ENCODE measurements around the gene TNNI3.
"Not testable (repeated sequence)": the region's sequence is repeated elsewhere in the genome, so short reads cannot be mapped to it uniquely, and the experiment has no call there.

The TNNI3 gene

GRCh38 chr19:55157064-55157908, at the start of gene TNNI3:
TSS of gene TNNI3 (minus strand) at chr19:55157732. CDS start at chr19:55157589, 143 bp downstream.
- H3K4me3 ChIP-seq (ENCODE audit: low read length): no peak within 1 kb of the TSS
- no peak for TF ChIP-seq CTCF (IDR thresholded peaks at IDR 0.05; ENCODE audit: insufficient read depth, low read depth, low read length, missing control alignments)
- no peak for DNase-seq (ENCODE audit: low read depth)

- no peak overlapping the region for H3K4me3 ChIP-seq (ENCODE audit: low read length)
- no peak for TF ChIP-seq CTCF (IDR thresholded peaks at IDR 0.05; ENCODE audit: insufficient read depth, low read depth, low read length, missing control alignments)
- peak; percentile 91 for DNase-seq (ENCODE audit: low read depth)
Measured at GRCh38 chr19:55206664-55207500, 49.4 kb upstream of the TNNI3 start.

GRCh38 chr19:55202199-55202598, 44.7 kb upstream of the TNNI3 start:
- not testable (repeated sequence) for DNase-seq (ENCODE audit: low read depth)

GRCh38 chr19:55199620-55200204, 42.2 kb upstream of the TNNI3 start:
- no peak for DNase-seq (ENCODE audit: low read depth)
- H3K4me3 ChIP-seq (ENCODE audit: low read length): no peak overlapping the region
- no peak for TF ChIP-seq CTCF (IDR thresholded peaks at IDR 0.05; ENCODE audit: insufficient read depth, low read depth, low read length, missing control alignments)

More at GRCh38 chr19:55202199-55202598, 44.7 kb upstream of the TNNI3 start:
- not testable (repeated sequence) for H3K4me3 ChIP-seq (ENCODE audit: low read length)

- TF ChIP-seq CTCF (IDR thresholded peaks at IDR 0.05; ENCODE audit: insufficient read depth, low read depth, low read length, missing control alignments): no peak
- no peak overlapping the region for H3K4me3 ChIP-seq (ENCODE audit: low read length)
- no peak for DNase-seq (ENCODE audit: low read depth)
Measured at GRCh38 chr19:55198651-55199050, 41.1 kb upstream of the TNNI3 start.

GRCh38 chr19:55197528-55197927, 40.0 kb upstream of the TNNI3 start:
- TF ChIP-seq CTCF (IDR thresholded peaks at IDR 0.05; ENCODE audit: insufficient read depth, low read depth, low read length, missing control alignments): no peak
- no peak overlapping the region for H3K4me3 ChIP-seq (ENCODE audit: low read length)
- peak; percentile 49 for DNase-seq (ENCODE audit: low read depth)

GRCh38 chr19:55196803-55197202, 39.3 kb upstream of the TNNI3 start:
- H3K4me3 ChIP-seq (ENCODE audit: low read length): no peak overlapping the region
- TF ChIP-seq CTCF (IDR thresholded peaks at IDR 0.05; ENCODE audit: insufficient read depth, low read depth, low read length, missing control alignments): no peak
- DNase-seq (ENCODE audit: low read depth): no peak
